ENCODE measurements around the gene PDSS2. TPM values are rescaled to one million over a fixed set of nuclear protein-coding genes. Genes with fewer than 3 reads are reported as not detected.

The PDSS2 gene
- total and polyA plus RNA-seq, 7 donors = 4.7 to 16.7 (median 9.3) TPM

- ATAC-seq (no peak), DNase-seq (no peak)
- Histone ChIP-seq H3K4me3 (no peak overlapping the region), H3K4me1 (no peaks in the 10 kb centered on the region), H3K27me3 (ENCODE audit: insufficient read depth in 3 of 3, low read length in 2 of 3) (no peaks in the 10 kb centered on the region), H3K36me3 (ENCODE audit: insufficient read depth in 1 of 2, low read depth in 1 of 2) (no peaks in the 10 kb centered on the region), H3K9me3 (no peaks in the 10 kb centered on the region), H3K27ac (no peak overlapping the region)
- TF ChIP-seq, protein P1, sequence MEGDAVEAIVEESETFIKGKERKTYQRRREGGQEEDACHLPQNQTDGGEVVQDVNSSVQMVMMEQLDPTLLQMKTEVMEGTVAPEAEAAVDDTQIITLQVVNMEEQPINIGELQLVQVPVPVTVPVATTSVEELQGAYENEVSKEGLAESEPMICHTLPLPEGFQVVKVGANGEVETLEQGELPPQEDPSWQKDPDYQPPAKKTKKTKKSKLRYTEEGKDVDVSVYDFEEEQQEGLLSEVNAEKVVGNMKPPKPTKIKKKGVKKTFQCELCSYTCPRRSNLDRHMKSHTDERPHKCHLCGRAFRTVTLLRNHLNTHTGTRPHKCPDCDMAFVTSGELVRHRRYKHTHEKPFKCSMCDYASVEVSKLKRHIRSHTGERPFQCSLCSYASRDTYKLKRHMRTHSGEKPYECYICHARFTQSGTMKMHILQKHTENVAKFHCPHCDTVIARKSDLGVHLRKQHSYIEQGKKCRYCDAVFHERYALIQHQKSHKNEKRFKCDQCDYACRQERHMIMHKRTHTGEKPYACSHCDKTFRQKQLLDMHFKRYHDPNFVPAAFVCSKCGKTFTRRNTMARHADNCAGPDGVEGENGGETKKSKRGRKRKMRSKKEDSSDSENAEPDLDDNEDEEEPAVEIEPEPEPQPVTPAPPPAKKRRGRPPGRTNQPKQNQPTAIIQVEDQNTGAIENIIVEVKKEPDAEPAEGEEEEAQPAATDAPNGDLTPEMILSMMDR (IDR thresholded peaks at IDR 0.05) = no peak
- WGBS, 3 donors = 81 to 83% (median 82%) methylated on average over 3 of the region's 3 CpGs
- intact Hi-C loops (cut with DNase I) = no loop called here
Measured at GRCh38 chr6:107264357-107264840, 195.0 kb downstream of the PDSS2 start.

DNA sequence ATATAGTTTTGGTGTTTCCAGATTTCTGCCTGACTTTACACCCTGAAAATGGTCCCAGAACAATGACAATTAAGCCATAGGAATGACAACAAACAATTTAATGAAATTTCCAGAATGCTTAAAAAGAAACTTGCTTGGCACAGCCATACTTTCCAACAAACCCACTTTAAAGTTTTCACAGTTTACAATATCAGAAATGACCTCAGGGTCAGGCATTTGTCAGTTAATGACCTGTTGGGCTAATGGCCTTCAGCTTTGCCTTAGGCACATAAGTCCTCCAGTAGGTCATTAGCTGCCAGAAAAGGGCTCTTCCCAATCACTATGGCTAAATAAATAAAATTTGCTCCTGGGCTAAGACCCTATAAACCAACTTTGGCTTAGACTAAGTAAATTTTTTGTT lies 199.4 kb downstream of the PDSS2 start:
- DNase-seq (no peak), ATAC-seq (no peak)
- intact Hi-C loops (cut with DNase I) = no loop called here
- Histone ChIP-seq H3K9me3 (no peaks in the 10 kb centered on the region), H3K4me1 (no peaks in the 10 kb centered on the region), H3K36me3 (ENCODE audit: insufficient read depth in 1 of 2, low read depth in 1 of 2) (no peaks in the 10 kb centered on the region), H3K4me3 (no peak overlapping the region), H3K27me3 (ENCODE audit: insufficient read depth in 3 of 3, low read length in 2 of 3) (no peaks in the 10 kb centered on the region), H3K27ac (no peak overlapping the region)
- TF ChIP-seq, protein P1 (IDR thresholded peaks at IDR 0.05) = no peak

DNA sequence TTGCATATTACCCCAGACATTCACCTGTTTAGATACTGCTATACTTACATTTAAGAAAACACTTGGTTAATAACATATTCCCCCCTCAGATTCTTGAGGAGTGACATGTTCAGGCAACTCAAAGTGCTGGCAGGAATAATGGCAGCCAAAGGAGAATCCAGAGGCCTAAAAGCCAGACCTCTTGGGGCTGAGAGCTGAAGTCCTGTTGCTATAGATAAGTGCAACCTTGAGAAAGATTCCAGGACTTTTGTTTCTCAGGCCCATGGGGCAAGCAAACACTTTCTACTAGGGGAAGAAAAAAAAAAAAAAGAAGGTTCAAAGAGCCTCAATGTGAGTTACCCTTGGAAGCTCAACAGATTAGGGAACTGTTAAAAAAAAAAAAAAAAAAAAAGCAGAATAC lies 211.2 kb downstream of the PDSS2 start:
- intact Hi-C loops (cut with DNase I) = no loop called here
- Histone ChIP-seq H3K4me3 (no peak overlapping the region), H3K36me3 (ENCODE audit: insufficient read depth in 1 of 2, low read depth in 1 of 2) (no peaks in the 10 kb centered on the region), H3K4me1 (peaks cover 6% of the 10 kb centered on the region), H3K27ac (no peak overlapping the region), H3K9me3 (no peaks in the 10 kb centered on the region), H3K27me3 (ENCODE audit: insufficient read depth in 3 of 3, low read length in 2 of 3) (no peaks in the 10 kb centered on the region)
- ATAC-seq (no peak), DNase-seq (no peak)
- TF ChIP-seq, protein P1 (IDR thresholded peaks at IDR 0.05) = no peak

DNA sequence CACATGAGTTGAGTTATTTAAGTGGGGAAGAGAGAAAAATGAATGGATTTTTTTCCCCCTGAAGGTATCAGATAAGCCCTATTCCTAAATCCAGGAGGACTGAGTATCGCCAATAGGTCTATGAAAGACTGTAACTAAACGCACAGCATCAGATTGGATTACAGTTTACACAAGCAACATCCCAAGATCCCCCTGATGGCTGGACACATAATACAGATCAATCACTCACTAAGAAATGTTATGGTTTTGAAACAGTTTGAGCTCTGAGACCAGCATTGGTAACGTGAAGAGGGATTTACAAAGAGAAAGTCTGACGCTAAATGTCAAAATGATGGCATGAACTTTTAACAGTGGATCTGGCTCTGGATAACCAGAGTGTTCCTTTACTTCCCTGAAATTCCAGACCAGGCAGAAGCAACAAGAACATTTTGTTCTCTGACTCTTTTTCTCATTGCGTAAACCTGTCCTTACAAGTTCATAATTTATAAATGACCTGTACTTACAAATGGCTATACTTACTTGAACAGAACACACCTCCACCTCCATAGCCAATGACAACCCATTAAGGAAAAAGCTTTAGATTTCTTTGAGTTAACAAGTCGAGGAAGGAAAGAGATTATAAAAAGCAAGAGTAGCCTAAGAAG lies 212.3 kb downstream of the PDSS2 start:
- Histone ChIP-seq H3K36me3 (ENCODE audit: insufficient read depth in 1 of 2, low read depth in 1 of 2) (no peaks in the 10 kb centered on the region), H3K27me3 (ENCODE audit: insufficient read depth in 3 of 3, low read length in 2 of 3) (no peaks in the 10 kb centered on the region), H3K4me3 (peak overlapping the region; percentile 16), H3K4me1 (peaks cover 6% of the 10 kb centered on the region), H3K27ac (no peak overlapping the region), H3K9me3 (no peaks in the 10 kb centered on the region)
- 30 to 69% (median 39%) methylated on average over 6 of the region's 6 CpGs for WGBS, 3 donors
- intact Hi-C loops (cut with DNase I) = no loop called here
- ATAC-seq (peak; percentile 23 to 91 (median 78)), DNase-seq (no peak)
- TF ChIP-seq, protein P1 (IDR thresholded peaks at IDR 0.05) = no peak
